ENCODE results near the gene GNA15.

Gene GNA15

DNA sequence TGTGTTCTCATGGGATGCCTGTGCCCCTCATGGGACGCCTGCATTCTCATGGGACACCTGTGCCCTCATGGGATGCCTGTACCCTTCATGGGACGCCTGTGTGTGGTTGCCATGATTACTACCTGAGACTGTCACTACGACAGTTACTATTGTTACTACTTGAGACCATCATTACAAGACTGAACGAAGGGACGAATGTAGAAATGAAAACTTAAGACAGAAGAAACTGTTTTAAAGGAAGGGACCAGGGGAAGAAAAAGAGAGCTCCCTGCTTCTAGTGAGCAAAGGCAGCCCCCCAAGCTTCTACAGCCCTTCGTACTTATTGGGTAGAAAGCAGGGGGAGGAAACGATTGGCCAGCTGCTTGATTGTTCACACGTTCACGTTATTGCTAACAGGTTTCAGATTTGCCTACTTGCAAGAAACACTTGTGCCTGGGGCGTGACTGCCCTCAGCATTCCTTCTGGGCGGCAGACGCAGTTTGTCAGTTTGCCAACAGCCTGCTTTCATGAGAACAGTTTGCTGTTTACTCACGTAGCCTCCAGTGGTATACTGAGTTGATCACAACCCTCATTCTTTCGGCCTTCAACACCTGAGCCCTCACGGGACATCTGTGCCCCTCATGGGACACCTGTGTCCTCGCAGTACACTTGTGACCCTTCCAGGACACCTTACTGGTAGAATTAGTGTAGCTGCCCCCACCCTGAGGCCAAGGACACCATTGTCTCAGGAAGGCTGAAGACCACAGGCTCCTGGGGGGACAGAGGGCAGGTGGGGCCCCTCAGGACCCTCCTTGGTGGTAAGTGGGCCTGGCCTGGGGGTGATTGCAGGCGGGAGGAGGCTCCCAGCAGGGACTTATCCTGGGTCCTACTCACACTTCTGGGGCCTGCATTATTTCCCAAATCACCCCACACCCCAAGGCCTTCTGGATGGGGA is 40.2 kb downstream of the GNA15 start:
- DNase-seq (ENCODE audit: low read depth) = no peak

DNA sequence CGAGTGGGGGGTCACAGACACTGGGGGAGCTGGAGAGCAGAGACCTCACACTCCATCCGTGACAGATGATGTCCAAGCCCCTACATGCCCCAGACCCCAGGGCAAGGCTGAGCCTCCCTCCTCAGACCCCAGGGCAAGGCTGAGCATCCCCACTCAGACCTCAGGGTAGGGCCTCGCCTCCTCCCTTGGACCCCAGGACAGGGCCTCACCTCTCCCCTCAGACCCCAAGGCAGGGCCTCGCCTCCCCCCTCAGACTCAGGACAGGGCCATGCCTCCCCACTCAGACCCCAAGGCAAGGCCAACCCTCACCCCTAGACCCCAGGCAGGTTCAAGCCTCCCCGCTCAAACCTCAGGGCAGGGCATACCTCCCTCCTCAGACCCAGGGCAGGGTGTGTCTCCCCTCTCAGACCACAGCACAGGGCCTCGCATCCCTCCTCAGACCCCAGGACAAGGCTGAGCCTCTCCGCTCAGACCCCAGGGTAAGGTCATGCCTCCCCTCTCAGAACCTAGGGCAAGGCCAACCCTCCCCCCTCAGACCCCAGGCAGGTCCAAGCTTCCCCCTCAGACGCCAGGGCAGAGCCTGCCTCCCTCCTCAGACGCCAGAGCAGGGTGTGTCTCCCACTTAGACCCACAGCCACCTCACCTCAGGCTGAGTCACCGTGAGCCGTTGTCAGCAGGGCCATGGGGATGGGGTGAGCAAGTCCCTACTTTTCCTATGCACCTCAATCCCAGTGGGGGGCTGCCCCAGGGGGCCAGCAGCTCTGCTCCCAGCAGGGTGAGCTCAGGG is 41.1 kb downstream of the GNA15 start:
- DNase-seq (ENCODE audit: low read depth) = peak; percentile 64

DNA sequence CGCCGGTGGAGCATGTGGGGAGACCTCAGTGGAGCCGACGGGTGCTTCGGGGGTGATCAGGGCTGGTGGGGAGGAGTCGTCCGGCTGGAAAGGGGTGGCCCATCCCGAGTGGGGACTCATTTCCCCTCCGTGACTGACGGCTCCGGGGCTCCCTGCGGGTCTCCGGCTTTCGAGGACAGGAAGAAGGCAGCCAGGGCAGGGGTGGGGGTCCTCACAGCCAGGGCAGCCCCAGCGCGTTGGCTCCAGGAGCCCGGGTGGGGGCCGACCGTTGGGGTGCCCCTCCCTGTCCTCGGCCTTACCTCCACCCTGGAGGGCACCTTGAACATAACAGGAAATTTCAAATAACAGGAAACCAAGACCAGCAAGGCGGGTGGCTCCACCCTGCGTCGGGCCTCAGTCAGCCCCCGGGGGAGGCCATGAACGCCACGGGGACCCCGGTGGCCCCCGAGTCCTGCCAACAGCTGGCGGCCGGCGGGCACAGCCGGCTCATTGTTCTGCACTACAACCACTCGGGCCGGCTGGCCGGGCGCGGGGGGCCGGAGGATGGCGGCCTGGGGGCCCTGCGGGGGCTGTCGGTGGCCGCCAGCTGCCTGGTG is 42.6 kb downstream of the GNA15 start, which contains the start of gene S1PR4:
S1PR4 (plus strand) TSS at position 393 of the 596 bp plus-strand sequence; CDS start at position 417, 24 bp downstream.
- peak; percentile 51 for DNase-seq (ENCODE audit: low read depth)

DNA sequence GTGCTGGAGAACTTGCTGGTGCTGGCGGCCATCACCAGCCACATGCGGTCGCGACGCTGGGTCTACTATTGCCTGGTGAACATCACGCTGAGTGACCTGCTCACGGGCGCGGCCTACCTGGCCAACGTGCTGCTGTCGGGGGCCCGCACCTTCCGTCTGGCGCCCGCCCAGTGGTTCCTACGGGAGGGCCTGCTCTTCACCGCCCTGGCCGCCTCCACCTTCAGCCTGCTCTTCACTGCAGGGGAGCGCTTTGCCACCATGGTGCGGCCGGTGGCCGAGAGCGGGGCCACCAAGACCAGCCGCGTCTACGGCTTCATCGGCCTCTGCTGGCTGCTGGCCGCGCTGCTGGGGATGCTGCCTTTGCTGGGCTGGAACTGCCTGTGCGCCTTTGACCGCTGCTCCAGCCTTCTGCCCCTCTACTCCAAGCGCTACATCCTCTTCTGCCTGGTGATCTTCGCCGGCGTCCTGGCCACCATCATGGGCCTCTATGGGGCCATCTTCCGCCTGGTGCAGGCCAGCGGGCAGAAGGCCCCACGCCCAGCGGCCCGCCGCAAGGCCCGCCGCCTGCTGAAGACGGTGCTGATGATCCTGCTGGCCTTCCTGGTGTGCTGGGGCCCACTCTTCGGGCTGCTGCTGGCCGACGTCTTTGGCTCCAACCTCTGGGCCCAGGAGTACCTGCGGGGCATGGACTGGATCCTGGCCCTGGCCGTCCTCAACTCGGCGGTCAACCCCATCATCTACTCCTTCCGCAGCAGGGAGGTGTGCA is 43.3 kb downstream of the GNA15 start:
- DNase-seq (ENCODE audit: low read depth) = no peak

DNA sequence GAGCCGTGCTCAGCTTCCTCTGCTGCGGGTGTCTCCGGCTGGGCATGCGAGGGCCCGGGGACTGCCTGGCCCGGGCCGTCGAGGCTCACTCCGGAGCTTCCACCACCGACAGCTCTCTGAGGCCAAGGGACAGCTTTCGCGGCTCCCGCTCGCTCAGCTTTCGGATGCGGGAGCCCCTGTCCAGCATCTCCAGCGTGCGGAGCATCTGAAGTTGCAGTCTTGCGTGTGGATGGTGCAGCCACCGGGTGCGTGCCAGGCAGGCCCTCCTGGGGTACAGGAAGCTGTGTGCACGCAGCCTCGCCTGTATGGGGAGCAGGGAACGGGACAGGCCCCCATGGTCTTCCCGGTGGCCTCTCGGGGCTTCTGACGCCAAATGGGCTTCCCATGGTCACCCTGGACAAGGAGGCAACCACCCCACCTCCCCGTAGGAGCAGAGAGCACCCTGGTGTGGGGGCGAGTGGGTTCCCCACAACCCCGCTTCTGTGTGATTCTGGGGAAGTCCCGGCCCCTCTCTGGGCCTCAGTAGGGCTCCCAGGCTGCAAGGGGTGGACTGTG is 44.0 kb downstream of the GNA15 start:
- no peak for DNase-seq (ENCODE audit: low read depth)

DNA sequence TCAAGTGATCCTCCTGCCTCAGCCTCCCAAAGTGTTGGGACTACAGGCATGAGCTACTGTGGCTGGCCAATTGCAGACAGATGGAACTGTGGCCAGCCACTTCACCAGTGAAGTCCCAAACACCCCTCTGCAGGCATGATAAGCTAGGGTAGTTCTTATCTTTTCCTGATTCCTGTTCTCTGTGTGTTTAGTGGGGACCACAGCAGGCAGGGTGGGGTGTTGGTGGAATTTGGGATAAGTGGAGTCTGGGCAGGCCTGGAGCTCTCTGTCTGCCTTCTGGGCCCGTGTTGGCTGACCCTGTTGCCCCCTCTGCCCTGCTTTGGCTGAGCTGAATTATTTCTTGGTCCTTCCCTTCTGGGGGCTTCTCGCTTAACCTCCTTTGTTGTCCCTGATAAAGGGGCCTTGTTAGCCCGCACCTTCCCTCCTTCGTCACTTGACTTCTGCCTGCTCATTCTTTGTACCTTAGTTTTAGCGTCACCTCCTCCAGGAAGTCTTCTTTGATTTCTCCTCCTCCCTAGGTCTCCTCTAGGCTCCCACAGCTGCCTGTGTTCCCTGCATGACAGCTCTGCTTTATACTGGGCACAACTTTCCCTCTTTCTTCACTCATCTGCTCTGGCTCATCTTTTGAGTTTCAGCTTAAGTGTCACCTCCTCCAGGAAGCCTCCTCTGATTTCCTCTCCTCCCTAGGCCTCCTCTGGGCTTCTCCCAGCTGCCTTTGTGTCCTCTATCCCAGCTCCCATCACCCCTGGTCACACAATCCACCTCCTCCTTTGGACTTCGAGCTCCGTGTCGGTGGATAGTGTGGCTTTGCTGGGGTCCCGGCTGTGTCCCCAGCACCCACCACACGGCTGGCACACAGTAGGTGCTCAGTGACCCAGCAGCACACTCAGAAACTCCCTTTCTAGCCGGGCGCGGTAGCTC is 48.1 kb downstream of the GNA15 start:
- no peak for DNase-seq (ENCODE audit: low read depth)

DNA sequence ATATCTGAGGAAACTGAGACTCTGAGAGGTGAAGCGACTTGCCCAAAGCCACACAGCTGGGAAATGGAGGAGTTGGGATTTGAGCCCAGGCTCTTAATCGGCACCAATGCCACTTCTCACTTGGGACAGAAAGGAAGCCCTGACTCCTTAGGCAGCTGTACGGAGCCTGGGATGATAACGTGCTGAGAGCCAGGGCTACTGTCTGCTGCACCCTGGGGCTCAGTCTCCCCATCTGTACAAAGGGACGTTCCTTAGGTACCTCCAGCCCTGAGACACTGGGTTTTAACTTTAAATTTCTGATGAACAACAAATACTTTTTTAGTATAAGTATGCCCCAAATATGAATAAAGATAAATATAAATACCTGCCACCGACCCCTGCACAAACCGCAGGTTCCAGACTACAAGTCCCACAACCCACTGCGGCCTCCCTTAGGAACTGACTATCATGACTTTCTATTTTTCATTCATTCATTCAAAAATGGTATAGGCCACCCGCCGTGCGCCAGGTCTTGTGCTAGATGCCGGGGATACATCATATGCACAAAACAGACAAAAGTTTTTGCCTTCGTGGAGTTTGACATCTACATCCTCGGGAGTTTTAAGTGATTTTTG is 49.1 kb downstream of the GNA15 start:
- DNase-seq (ENCODE audit: low read depth) = peak; percentile 63

DNA sequence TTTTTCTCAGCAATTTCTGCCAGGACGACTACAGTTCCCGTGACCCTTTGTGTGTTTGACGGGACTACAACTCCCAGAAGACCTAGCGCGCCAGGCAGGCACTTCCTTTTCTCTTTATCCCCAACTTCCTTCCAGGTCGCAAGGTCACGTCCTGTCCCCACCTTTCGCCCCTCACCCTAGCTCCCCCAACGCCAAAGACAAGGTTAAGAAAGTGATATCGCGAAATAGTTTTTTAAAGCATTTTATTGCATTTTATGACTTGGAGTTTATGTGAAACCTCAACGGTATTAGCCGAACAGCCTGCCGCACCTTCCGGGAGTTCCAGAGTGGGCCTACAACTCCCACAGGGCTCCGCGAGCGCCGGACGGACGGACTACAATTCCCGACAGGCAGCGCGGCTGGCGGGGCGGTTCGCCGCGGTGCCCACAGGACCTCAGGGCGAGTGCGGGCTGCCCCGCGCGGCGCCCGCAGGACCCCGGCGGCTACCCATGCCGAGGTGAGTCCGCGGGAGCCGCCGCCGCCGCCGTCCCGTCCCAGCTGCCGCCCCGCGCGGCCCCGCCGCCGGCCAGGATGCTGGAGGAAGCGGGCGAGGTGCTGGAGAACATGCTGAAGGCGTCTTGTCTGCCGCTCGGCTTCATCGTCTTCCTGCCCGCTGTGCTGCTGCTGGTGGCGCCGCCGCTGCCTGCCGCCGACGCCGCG is 49.8 kb downstream of the GNA15 start, which contains the start of gene NCLN:
NCLN (plus strand) TSS at position 470 of the 699 bp plus-strand sequence; CDS start at position 571, 101 bp downstream.
- peak; percentile 88 for DNase-seq (ENCODE audit: low read depth)

DNA sequence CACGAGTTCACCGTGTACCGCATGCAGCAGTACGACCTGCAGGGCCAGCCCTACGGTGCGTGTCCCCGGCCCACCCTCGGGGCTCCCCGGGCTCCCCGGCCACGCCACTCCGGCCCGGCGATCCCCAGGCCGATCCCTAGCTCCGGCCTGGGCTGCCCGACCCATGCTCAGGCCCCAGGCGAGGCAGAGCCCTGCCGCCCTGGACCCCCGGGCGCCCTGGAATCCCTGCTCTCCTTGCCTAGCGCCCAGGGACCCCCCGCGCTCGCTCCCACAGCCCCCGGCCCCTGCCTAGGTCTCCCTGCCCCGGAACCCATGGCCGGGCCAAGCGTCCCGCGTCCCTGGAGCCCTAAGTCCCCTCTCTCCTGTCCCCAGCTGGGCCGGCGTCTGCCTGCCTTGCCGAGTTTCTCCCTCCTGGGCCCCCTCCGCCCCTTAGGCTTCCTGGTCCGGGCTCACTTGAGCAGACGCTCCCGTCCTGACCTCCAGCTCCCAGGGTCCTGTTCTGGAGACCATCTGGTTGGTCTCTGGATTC is 50.4 kb downstream of the GNA15 start:
- DNase-seq (ENCODE audit: low read depth) = no peak

DNA sequence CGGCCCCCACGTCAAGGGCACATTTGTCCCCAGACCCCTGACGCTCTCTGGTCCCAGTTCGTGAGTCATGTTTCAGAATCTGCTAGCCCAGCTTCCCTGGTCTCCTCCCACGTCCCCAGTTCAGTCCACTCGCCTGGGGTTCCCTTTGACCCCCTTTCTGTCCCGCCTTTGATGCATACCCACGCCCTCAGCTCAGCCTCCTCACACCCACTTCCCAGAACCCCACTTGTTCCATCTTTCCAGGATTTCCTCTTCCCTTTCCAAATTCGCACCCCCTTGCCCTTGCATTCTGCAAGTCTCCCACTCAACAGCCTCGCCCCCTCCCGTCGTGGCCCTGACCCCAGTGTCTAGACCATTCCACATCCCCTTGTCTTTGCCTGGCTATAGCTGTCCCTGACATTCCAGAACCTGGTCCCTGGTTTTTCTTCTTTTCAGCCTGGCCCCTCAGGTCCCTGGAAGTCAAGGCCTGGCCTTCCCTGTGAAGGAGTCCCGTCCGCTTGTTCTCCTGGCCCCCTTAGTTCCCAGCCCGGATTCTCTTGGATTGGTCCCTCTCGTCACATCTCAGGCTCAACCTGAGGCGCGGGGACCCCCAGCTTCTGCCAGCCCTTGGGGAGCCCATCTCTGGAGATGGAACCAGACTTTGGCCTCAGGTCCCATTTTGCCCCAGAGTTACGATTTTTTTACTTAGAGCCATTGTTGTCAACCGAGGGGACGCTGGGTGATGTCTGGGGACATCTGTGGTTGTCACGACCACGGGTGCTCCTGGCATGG is 51.2 kb downstream of the GNA15 start:
- DNase-seq (ENCODE audit: low read depth) = no peak

DNA sequence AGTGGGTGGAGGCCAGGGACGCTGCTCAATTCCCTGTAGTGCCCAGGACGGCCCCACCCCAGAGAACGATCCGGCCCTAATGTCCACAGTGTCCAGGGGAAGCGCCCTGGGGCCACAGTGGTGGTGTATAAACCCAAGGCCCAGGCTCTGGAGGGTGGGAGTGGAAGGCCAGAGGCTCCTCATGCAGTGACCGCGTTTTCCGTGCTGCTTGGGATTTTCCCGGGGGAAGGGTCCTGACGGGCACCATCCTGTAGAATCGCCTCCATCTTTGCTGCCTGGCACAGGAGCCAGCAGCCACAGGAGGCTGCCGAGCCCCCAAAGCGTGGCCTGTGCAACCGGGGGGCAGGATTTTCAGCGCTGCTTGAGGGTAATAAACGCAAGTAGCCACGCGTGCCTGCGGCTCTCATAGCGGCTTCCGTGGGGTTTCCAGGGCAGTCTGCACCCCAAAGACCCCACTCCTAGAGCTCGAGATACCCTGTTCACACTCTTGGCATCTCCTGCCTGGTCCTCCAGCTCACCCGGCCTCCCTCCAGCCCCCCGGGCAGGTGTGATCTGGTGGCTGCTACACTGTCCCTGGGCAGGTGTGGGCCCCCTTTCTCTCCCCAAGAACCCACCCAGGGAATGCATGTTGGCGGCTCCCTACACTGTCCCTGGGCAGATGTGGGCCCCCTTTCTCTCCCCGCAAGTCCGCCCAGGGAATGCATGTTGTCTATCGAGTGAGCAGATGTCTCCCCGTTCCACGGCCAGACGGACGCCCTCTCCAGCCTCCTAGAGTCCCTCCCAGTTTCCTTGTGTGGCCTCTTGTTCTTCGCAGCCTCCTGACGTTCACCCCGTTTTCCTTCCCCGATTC is 52.1 kb downstream of the GNA15 start:
- no peak for DNase-seq (ENCODE audit: low read depth)

DNA sequence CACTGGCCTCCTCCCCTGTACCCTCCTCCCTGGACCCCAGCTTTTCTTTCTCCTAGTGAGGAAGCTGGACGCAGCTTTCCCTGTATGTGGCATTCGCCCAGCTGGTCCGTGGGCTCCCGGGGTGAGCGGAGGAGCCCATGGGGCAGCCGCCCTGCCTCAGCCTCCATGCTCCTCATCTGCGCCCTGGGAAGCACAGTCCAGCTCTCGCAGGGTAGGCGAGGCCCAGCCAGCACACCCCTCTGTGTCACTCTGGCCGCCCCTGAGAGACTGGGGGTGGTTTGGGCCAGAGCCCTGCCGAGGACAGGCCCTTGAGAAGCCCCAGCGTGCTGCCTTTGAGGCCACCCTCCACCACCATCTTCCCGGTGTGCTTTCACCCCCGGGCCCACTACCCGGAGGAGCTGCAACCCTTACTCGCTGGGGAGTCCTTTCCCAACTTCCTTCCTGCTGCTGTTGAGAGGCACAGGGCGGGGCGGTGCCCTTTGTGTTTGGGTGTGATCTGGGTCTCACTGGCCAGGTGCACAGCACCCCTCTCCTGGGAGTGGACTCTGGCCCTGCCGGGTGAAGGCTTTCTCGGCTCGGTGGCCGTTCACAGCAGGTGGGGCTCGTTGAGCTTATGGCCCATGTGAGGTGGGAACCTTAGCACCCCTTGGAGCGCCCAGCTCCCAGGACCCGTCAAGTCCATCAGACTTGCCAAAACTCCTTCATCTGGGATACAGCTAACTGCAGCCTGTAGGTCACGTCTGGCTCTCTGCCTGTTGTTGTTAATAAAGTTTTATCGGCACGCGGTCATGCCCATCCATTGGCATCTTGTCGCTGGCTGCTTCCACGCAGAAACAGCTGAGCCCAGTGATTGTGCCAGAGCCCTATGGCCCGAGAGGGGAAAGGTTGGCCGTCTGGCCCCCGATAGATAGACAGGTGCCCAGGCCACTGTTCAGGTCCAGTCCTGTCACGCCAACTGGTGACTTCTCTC is 53.1 kb downstream of the GNA15 start:
- no peak for DNase-seq (ENCODE audit: low read depth)

DNA sequence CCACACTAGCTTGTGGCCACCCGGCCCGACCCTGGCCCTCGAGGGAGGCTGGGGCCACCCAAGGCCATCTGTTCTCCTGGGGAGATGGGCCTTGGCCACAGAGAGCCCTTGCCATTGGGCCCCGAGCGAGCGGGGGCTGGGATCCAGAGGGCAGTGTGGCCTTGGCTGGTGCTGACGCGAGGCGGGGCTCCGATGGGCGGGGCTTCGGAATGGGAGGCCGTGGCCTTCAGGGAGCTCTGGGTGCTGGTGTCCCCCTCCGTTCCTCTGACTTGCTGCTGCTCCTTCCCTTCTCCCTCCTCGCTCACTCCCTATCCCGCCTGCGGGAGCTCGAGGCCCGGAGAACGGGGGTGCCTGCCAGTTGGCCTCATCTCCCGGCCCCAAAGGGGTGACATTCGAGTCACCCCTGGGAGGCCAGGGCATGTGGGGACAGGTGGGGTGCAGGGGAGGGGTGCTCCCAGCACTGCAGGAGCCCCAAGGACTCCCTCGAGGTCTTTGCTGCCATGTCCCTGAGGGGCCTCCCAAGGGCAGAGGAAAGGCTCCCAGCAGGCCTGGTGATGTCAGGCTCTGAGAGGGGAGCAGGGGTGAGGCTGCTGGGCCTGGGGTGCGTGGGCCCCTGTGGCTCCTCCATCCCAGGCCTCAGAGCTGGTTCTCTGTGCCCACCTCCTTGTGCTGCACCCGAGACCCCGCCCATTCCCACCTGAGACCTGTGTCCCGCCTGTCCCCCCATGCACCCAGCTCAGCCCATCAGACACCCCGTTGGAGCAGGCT is 54.1 kb downstream of the GNA15 start:
- no peak for DNase-seq (ENCODE audit: low read depth)

DNA sequence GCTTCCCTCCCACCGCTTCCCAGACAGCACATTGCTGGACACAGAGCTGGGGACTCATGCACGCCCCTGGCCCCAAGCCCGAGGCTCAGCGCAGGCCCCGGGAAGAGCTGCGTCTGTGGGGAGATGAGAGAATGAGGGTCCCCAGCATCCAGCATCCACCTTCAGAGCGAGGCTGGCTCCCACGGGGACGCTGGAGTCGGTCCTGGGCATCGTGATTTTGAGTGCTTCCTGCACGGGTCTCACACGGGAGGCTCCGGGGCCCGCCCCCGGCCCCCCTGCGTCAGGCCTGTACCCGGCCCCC is 54.6 kb downstream of the GNA15 start:
- no peak for DNase-seq (ENCODE audit: low read depth)
